T-helper 2 cell treated with Interferon-gamma antibody and Interleukin-4, amounts not matched to agents 5 μg/mL and 100 μg/mL, for 36 hours (primary cell): Measurements from ENCODE around the gene SEMA4G.

Experiments used
- DNase-seq: peaks from one replicate; pipeline ENCODE4 v3.0.0; 2021; ENCODE audit warnings: low spot score
- H3K27ac Mint-ChIP-seq: one replicate; pipeline ENCODE4 v1.8.0; 2021; ENCODE audit warnings: mild to moderate bottlenecking, mixed read lengths
- H3K27me3 Mint-ChIP-seq: one replicate; pipeline ENCODE4 v1.8.0; 2021; ENCODE audit warnings: low read depth, mixed read lengths
- H3K36me3 Mint-ChIP-seq: one replicate; pipeline ENCODE4 v1.8.0; 2021; ENCODE audit warnings: low read depth, mixed read lengths
- H3K4me1 Mint-ChIP-seq: one replicate; pipeline ENCODE4 v1.8.0; 2021; ENCODE audit warnings: low read depth, mixed read lengths
- H3K4me3 Mint-ChIP-seq: one replicate; pipeline ENCODE4 v1.8.0; 2022; ENCODE audit warnings: mild to moderate bottlenecking, moderate library complexity, mixed read lengths
- H3K9me3 Mint-ChIP-seq: one replicate; pipeline ENCODE4 v1.8.0; 2021; ENCODE audit warnings: mixed read lengths

SEMA4G gene

GRCh38 chr10:100969187-100970075, at the start of gene SEMA4G:
TSS of gene SEMA4G (plus strand) at chr10:100969504. CDS start at chr10:100972913, 3,409 bp downstream.
- Mint-ChIP-seq H3K4me1 (peaks cover 7% of the 10 kb centered on the region), H3K4me3 (peak within 1 kb of the TSS; percentile 71), H3K27me3 (peaks cover 8% of the 10 kb centered on the region), H3K27ac (no peak within 1 kb of the TSS), H3K9me3 (no peaks in the 10 kb centered on the region), H3K36me3 (peaks cover 4% of the 10 kb centered on the region)
- peak; percentile 22 for DNase-seq

- no peak for DNase-seq
- peaks cover 46% of the 10 kb centered on the region for H3K36me3 Mint-ChIP-seq
- H3K27me3 Mint-ChIP-seq = no peaks in the 10 kb centered on the region
- no peak overlapping the region for H3K4me3 Mint-ChIP-seq
- no peaks in the 10 kb centered on the region for H3K4me1 Mint-ChIP-seq
- no peaks in the 10 kb centered on the region for H3K9me3 Mint-ChIP-seq
- H3K27ac Mint-ChIP-seq = no peak overlapping the region
Observed at GRCh38 chr10:100923580-100923979, 45.7 kb upstream of the SEMA4G start.

- Mint-ChIP-seq H3K36me3 (peaks cover 48% of the 10 kb centered on the region), H3K27me3 (no peaks in the 10 kb centered on the region), H3K4me1 (peaks cover 3% of the 10 kb centered on the region), H3K9me3 (no peaks in the 10 kb centered on the region), H3K27ac (no peak overlapping the region), H3K4me3 (no peak overlapping the region)
- DNase-seq = no peak
Observed at GRCh38 chr10:100927266-100927665, 42.0 kb upstream of the SEMA4G start.

- Mint-ChIP-seq H3K9me3 (no peaks in the 10 kb centered on the region), H3K27me3 (no peaks in the 10 kb centered on the region), H3K27ac (no peak overlapping the region), H3K4me3 (no peak overlapping the region), H3K36me3 (peaks cover 56% of the 10 kb centered on the region), H3K4me1 (peaks cover 3% of the 10 kb centered on the region)
- DNase-seq = no peak
Observed at GRCh38 chr10:100928039-100928438, 41.3 kb upstream of the SEMA4G start.

GRCh38 chr10:100930368-100930767, 38.9 kb upstream of the SEMA4G start:
- Mint-ChIP-seq H3K9me3 (no peaks in the 10 kb centered on the region), H3K4me3 (no peak overlapping the region), H3K36me3 (peaks cover 47% of the 10 kb centered on the region)

GRCh38 chr10:100934084-100934659, 35.1 kb upstream of the SEMA4G start:
- H3K27ac Mint-ChIP-seq = no peak overlapping the region
- no peaks in the 10 kb centered on the region for H3K27me3 Mint-ChIP-seq
- no peaks in the 10 kb centered on the region for H3K9me3 Mint-ChIP-seq
- no peak for DNase-seq
- H3K4me1 Mint-ChIP-seq = peaks cover 3% of the 10 kb centered on the region
- H3K36me3 Mint-ChIP-seq = peaks cover 37% of the 10 kb centered on the region
- no peak overlapping the region for H3K4me3 Mint-ChIP-seq

More at GRCh38 chr10:100930368-100930767, 38.9 kb upstream of the SEMA4G start:
- Mint-ChIP-seq H3K27me3 (no peaks in the 10 kb centered on the region), H3K27ac (no peak overlapping the region), H3K4me1 (peaks cover 3% of the 10 kb centered on the region)
- DNase-seq = no peak

- H3K4me3 Mint-ChIP-seq = no peak overlapping the region
- H3K27ac Mint-ChIP-seq = no peak overlapping the region
- H3K9me3 Mint-ChIP-seq = no peaks in the 10 kb centered on the region
- no peak for DNase-seq
- no peaks in the 10 kb centered on the region for H3K27me3 Mint-ChIP-seq
- peaks cover 7% of the 10 kb centered on the region for H3K4me1 Mint-ChIP-seq
- peaks cover 45% of the 10 kb centered on the region for H3K36me3 Mint-ChIP-seq
Observed at GRCh38 chr10:100939763-100940344, 29.4 kb upstream of the SEMA4G start.

GRCh38 chr10:100942229-100942628, 27.1 kb upstream of the SEMA4G start:
- peaks cover 56% of the 10 kb centered on the region for H3K36me3 Mint-ChIP-seq
- no peaks in the 10 kb centered on the region for H3K27me3 Mint-ChIP-seq
- H3K4me3 Mint-ChIP-seq = no peak overlapping the region

GRCh38 chr10:100943508-100943907, 25.8 kb upstream of the SEMA4G start:
- Mint-ChIP-seq H3K4me1 (peaks cover 7% of the 10 kb centered on the region), H3K36me3 (peaks cover 53% of the 10 kb centered on the region), H3K27ac (peak overlapping the region; percentile 58), H3K27me3 (no peaks in the 10 kb centered on the region), H3K4me3 (no peak overlapping the region), H3K9me3 (no peaks in the 10 kb centered on the region)
- DNase-seq = no peak

More at GRCh38 chr10:100942229-100942628, 27.1 kb upstream of the SEMA4G start:
- no peak overlapping the region for H3K27ac Mint-ChIP-seq
- DNase-seq = no peak
- no peaks in the 10 kb centered on the region for H3K9me3 Mint-ChIP-seq
- H3K4me1 Mint-ChIP-seq = peaks cover 7% of the 10 kb centered on the region

GRCh38 chr10:100945754-100946153, 23.6 kb upstream of the SEMA4G start:
- H3K36me3 Mint-ChIP-seq = peaks cover 53% of the 10 kb centered on the region
- H3K4me3 Mint-ChIP-seq = no peak overlapping the region
- no peaks in the 10 kb centered on the region for H3K9me3 Mint-ChIP-seq
- no peak overlapping the region for H3K27ac Mint-ChIP-seq
- H3K4me1 Mint-ChIP-seq = peaks cover 7% of the 10 kb centered on the region
- no peaks in the 10 kb centered on the region for H3K27me3 Mint-ChIP-seq
- no peak for DNase-seq

- Mint-ChIP-seq H3K9me3 (no peaks in the 10 kb centered on the region), H3K27me3 (no peaks in the 10 kb centered on the region), H3K36me3 (peaks cover 37% of the 10 kb centered on the region), H3K4me1 (no peaks in the 10 kb centered on the region), H3K4me3 (no peak overlapping the region), H3K27ac (no peak overlapping the region)
- DNase-seq = no peak
Observed at GRCh38 chr10:100948916-100949315, 20.4 kb upstream of the SEMA4G start.

GRCh38 chr10:100960251-100960650, 9.1 kb upstream of the SEMA4G start:
- Mint-ChIP-seq H3K36me3 (peaks cover 45% of the 10 kb centered on the region), H3K4me1 (peaks cover 5% of the 10 kb centered on the region), H3K27ac (no peak overlapping the region)

GRCh38 chr10:100962351-100963080, 6.8 kb upstream of the SEMA4G start:
- Mint-ChIP-seq H3K27ac (no peak overlapping the region), H3K9me3 (no peaks in the 10 kb centered on the region), H3K4me3 (no peak overlapping the region), H3K4me1 (no peaks in the 10 kb centered on the region), H3K27me3 (no peaks in the 10 kb centered on the region), H3K36me3 (peaks cover 36% of the 10 kb centered on the region)
- no peak for DNase-seq

More at GRCh38 chr10:100960251-100960650, 9.1 kb upstream of the SEMA4G start:
- H3K9me3 Mint-ChIP-seq = no peaks in the 10 kb centered on the region
- no peak overlapping the region for H3K4me3 Mint-ChIP-seq
- H3K27me3 Mint-ChIP-seq = no peaks in the 10 kb centered on the region
- no peak for DNase-seq
